HCT116 (cell line): ENCODE results near the gene RGS6. TPM values are rescaled to one million over a fixed set of nuclear protein-coding genes. Genes with fewer than 3 reads are reported as not detected.

Experiments
- ATAC-seq: fragments of 200-7000 bp; cut with Tn5 transposase; 2 replicates; pipeline ENCODE4 v1.9.1; 2020; ENCODE audit warnings: mild to moderate bottlenecking, moderate library complexity
- BruUV-seq: library from RNA; stranded (reverse); fragments of 400-500 nt; replicated peaks from 2 replicates; lab custom pipeline; 2021; lab: Mats Ljungman, UMichigan
- CTCF ChIA-PET: fragments of 300-600 bp; sonication (Branson Sonifier 250); formaldehyde crosslinking; loops from one replicate; lab custom pipeline; 2021; ENCODE audit warnings: antibody characterized with exemption; lab: Charles Lee
- POLR2A ChIA-PET: fragments of 300-600, 350-600 bp; sonication (Branson Sonifier 250); formaldehyde crosslinking; loops from one replicate; lab custom pipeline; 2021; ENCODE audit warnings: antibody characterized with exemption; lab: Charles Lee
- RAD21 ChIA-PET, 2 experiments: fragments of 300-600 bp; sonication (Branson Sonifier 250); formaldehyde crosslinking; loops; one replicate each; lab custom pipeline; 2023; ENCODE audit warnings: low total read pairs in 2 of 2; ENCODE audit not compliant: uncharacterized antibody in 2 of 2, unreplicated experiment in 2 of 2, low non-redundant PET in 1 of 2; lab: Charles Lee
- DNase-seq: peaks from one replicate; pipeline ENCODE4 v3.0.0-alpha.2; 2010; ENCODE audit warnings: low read depth, low spot score
- H2AFZ ChIP-seq: fragments of 200-600 bp; shearing (Covaris generic), sonication (generic); 2 replicates; pipeline ENCODE4 v1.6.1; 2017; ENCODE audit warnings: low read depth, mixed run types, mixed read lengths, antibody characterized with exemption, low read length; ENCODE audit not compliant: poor library complexity, severe bottlenecking
- H3K27ac ChIP-seq: 2 replicates; pipeline ENCODE4 v1.5.1; 2012; ENCODE audit warnings: low read depth, low read length
- H3K27me3 ChIP-seq: fragments of 200-600 bp; sonication (generic); 2 replicates; pipeline ENCODE4 v1.6.1; 2016; ENCODE audit warnings: mixed run types, low read length, mixed read lengths; ENCODE audit not compliant: insufficient read depth
- H3K36me3 ChIP-seq, 2 experiments: fragments of 200-500 bp in 1 of 2; fragments of 200-600 bp in 1 of 2; sonication (Bioruptor generic) in 1 of 2; sonication (generic) in 1 of 2; 2 replicates each; pipeline versions ENCODE4 v1.5.1 to v1.6.1; 2014 to 2016; ENCODE audit warnings: low read length in 2 of 2, inconsistent platforms in 1 of 2, mixed read lengths in 1 of 2, mixed run types in 1 of 2; ENCODE audit not compliant: insufficient read depth in 2 of 2, control insufficient read depth in 1 of 2
- H3K4me1 ChIP-seq, 2 experiments: fragments of 200-600 bp in 1 of 2; sonication (generic) in 1 of 2; 2 replicates each; pipeline versions ENCODE4 v1.5.1 to v1.6.1; 2012 to 2017; ENCODE audit warnings: low read length in 2 of 2, inconsistent platforms in 1 of 2, mild to moderate bottlenecking in 1 of 2, mixed read lengths in 1 of 2, mixed run types in 1 of 2, moderate library complexity in 1 of 2; ENCODE audit not compliant: insufficient read depth in 2 of 2, control insufficient read depth in 1 of 2
- H3K4me2 ChIP-seq: fragments of 200-600 bp; sonication (generic); 2 replicates; pipeline ENCODE4 v1.6.1; 2017; ENCODE audit warnings: mixed run types, low read length, mixed read lengths
- H3K4me3 ChIP-seq, 2 experiments: fragments of 200-600 bp in 1 of 2; sonication (generic) in 1 of 2; replicated peaks in 1 of 2; 2 replicates each; pipeline ENCODE4 v1.5.1; 2011 to 2016; ENCODE audit warnings: low read length in 2 of 2, control low read depth in 1 of 2, low read depth in 1 of 2, mild to moderate bottlenecking in 1 of 2, mixed read lengths in 1 of 2, mixed run types in 1 of 2
- H3K79me2 ChIP-seq: fragments of 200-600 bp; sonication (generic); 2 replicates; pipeline ENCODE4 v1.6.1; 2017; ENCODE audit warnings: mild to moderate bottlenecking, mixed run types, low read length, moderate library complexity, mixed read lengths; ENCODE audit not compliant: insufficient read depth
- H3K9ac ChIP-seq: fragments of 200-600 bp; sonication (generic); 2 replicates; pipeline ENCODE4 v1.6.1; 2016; ENCODE audit warnings: low read length, mixed read lengths
- H3K9me2 ChIP-seq: fragments of 200-600 bp; sonication (generic), shearing (Covaris generic); 2 replicates; pipeline ENCODE4 v1.6.1; 2017; ENCODE audit warnings: mixed run types, mild to moderate bottlenecking, moderate library complexity; ENCODE audit not compliant: insufficient read depth
- H3K9me3 ChIP-seq, 2 experiments: fragments of 200-500 bp in 1 of 2; fragments of 200-600 bp in 1 of 2; sonication (Bioruptor generic) in 1 of 2; sonication (generic) in 1 of 2; 2 replicates each; pipeline ENCODE4 v1.6.1; 2014 to 2017; ENCODE audit warnings: low read length in 2 of 2, mixed read lengths in 2 of 2, inconsistent platforms in 1 of 2, low read depth in 1 of 2, mild to moderate bottlenecking in 1 of 2, mixed run types in 1 of 2, moderate library complexity in 1 of 2; ENCODE audit not compliant: control insufficient read depth in 1 of 2, insufficient read depth in 1 of 2
- H4K20me1 ChIP-seq: fragments of 200-600 bp; sonication (generic), shearing (Covaris generic); 2 replicates; pipeline ENCODE4 v1.6.1; 2017; ENCODE audit warnings: mixed run types, mild to moderate bottlenecking, moderate library complexity; ENCODE audit not compliant: insufficient read depth
- CEBPB ChIP-seq: IDR thresholded peaks from 2 replicates; pipeline ENCODE4 v1.6.1; 2012; ENCODE audit warnings: low read depth
- CTCF ChIP-seq, 3 experiments: fragments of 200-600 bp in 1 of 3; sonication (generic) in 1 of 3; IDR thresholded peaks in 2 of 3; conservative IDR thresholded peaks in 1 of 3; 2 replicates each; pipeline ENCODE4 v1.5.1; 2012 to 2017; ENCODE audit warnings: low read depth in 2 of 3, low read length in 2 of 3, antibody characterized with exemption in 1 of 3, borderline replicate concordance in 1 of 3, control low read depth in 1 of 3, mild to moderate bottlenecking in 1 of 3, mixed read lengths in 1 of 3, mixed run types in 1 of 3, moderate library complexity in 1 of 3; ENCODE audit not compliant: insufficient read depth in 1 of 3
- ELF1 ChIP-seq: IDR thresholded peaks from 2 replicates; pipeline ENCODE4 v1.6.1; 2012; ENCODE audit warnings: low read depth, borderline replicate concordance
- EZH2phosphoT487 ChIP-seq: fragments of 200-600 bp; IDR thresholded peaks from 2 replicates; pipeline ENCODE4 v1.6.1; 2018; ENCODE audit warnings: antibody characterized with exemption, borderline replicate concordance
- FOSL1 ChIP-seq: IDR thresholded peaks from 2 replicates; pipeline ENCODE4 v1.6.1; 2012; ENCODE audit warnings: low read depth
- RAD21 ChIP-seq: IDR thresholded peaks from 2 replicates; pipeline ENCODE4 v1.6.1; 2012; ENCODE audit warnings: low read depth, mild to moderate bottlenecking
- SIN3A ChIP-seq: IDR thresholded peaks from 2 replicates; pipeline ENCODE4 v1.6.1; 2012; ENCODE audit warnings: low read depth
- SRF ChIP-seq: IDR thresholded peaks from 2 replicates; pipeline ENCODE4 v1.6.1; 2012; ENCODE audit warnings: low read depth
- TCF7L2 ChIP-seq: IDR thresholded peaks from 2 replicates; pipeline ENCODE4 v1.7.0; 2011; ENCODE audit warnings: borderline replicate concordance, inconsistent platforms; ENCODE audit not compliant: insufficient read depth, insufficient read length; ENCODE audit errors: extremely low read depth
- ZFX ChIP-seq: fragments of 450-650 bp; IDR thresholded peaks from 2 replicates; pipeline ENCODE4 v1.6.1; 2017
- ZNF274 ChIP-seq: fragments of 200-500 bp; sonication (Bioruptor generic); IDR thresholded peaks from 2 replicates; pipeline ENCODE4 v1.6.1; 2014; ENCODE audit warnings: mild to moderate bottlenecking, low read depth, low read length, inconsistent platforms
- intact Hi-C: fragments of 100-400 bp; cut with micrococcal nuclease; formaldehyde crosslinking; loops from 2 replicates; pipeline ENCODE4 v1.10.0; 2022
- total RNA-seq: library from RNA; stranded (reverse); gene quantifications from one replicate; pipeline ENCODE4 v1.2.1, GENCODE V29; 2021; ENCODE audit not compliant: unreplicated experiment
- TF ChIP-seq, protein P1 (sequence below): IDR thresholded peaks from 2 replicates; pipeline ENCODE4 v1.6.1; 2012; ENCODE audit warnings: low read depth
- TF ChIP-seq, protein P2 (sequence below): IDR thresholded peaks from 2 replicates; pipeline ENCODE4 v1.6.1; 2012

The RGS6 gene
- total RNA-seq, 1 experiment from 2014 or later, result 4.7 TPM

- H4K20me1 ChIP-seq, result no peaks in the 10 kb centered on the region
- no TSS peak for BruUV-seq
- no peaks in the 10 kb centered on the region for H3K79me2 ChIP-seq
- no peak for TF ChIP-seq SRF
- TF ChIP-seq, protein P1, sequence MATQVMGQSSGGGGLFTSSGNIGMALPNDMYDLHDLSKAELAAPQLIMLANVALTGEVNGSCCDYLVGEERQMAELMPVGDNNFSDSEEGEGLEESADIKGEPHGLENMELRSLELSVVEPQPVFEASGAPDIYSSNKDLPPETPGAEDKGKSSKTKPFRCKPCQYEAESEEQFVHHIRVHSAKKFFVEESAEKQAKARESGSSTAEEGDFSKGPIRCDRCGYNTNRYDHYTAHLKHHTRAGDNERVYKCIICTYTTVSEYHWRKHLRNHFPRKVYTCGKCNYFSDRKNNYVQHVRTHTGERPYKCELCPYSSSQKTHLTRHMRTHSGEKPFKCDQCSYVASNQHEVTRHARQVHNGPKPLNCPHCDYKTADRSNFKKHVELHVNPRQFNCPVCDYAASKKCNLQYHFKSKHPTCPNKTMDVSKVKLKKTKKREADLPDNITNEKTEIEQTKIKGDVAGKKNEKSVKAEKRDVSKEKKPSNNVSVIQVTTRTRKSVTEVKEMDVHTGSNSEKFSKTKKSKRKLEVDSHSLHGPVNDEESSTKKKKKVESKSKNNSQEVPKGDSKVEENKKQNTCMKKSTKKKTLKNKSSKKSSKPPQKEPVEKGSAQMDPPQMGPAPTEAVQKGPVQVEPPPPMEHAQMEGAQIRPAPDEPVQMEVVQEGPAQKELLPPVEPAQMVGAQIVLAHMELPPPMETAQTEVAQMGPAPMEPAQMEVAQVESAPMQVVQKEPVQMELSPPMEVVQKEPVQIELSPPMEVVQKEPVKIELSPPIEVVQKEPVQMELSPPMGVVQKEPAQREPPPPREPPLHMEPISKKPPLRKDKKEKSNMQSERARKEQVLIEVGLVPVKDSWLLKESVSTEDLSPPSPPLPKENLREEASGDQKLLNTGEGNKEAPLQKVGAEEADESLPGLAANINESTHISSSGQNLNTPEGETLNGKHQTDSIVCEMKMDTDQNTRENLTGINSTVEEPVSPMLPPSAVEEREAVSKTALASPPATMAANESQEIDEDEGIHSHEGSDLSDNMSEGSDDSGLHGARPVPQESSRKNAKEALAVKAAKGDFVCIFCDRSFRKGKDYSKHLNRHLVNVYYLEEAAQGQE, result no peak
- no peak for TF ChIP-seq TCF7L2
- no peak for TF ChIP-seq ZFX
- TF ChIP-seq EZH2phosphoT487, result no peak
- TF ChIP-seq RAD21, result no peak
- no peak for TF ChIP-seq ELF1
- TF ChIP-seq CEBPB, result no peak
- TF ChIP-seq SIN3A, result no peak
- no peak for TF ChIP-seq CTCF (IDR thresholded peaks at IDR 0.05 in 2 of 3, conservative IDR thresholded peaks at IDR 0.05 in 1 of 3; ENCODE audit: borderline replicate concordance in 1 of 3, insufficient read depth in 1 of 3, low read depth in 2 of 3, low read length in 2 of 3)
- TF ChIP-seq ZNF274, result no peak
- TF ChIP-seq, protein P2, sequence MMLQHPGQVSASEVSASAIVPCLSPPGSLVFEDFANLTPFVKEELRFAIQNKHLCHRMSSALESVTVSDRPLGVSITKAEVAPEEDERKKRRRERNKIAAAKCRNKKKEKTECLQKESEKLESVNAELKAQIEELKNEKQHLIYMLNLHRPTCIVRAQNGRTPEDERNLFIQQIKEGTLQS, result no peak
- TF ChIP-seq FOSL1, result no peak
- H3K4me2 ChIP-seq, result no peak overlapping the region
- no peak overlapping the region for H3K4me3 ChIP-seq
- ATAC-seq (no peak), DNase-seq (no peak)
- peaks cover 0 to 7% of the 10 kb centered on the region in 2 experiments; a peak in 2 of 4 replicates for H3K4me1 ChIP-seq
- no peak overlapping the region for H2AFZ ChIP-seq
- no peaks in the 10 kb centered on the region for H3K27me3 ChIP-seq
- no peak overlapping the region for H3K9ac ChIP-seq
- CTCF ChIA-PET, result no interaction called here
- RAD21 ChIA-PET, result no interaction called here
- intact Hi-C loops, result no loop called here
- H3K27ac ChIP-seq, result no peak overlapping the region
- H3K9me3 ChIP-seq, result no peaks in the 10 kb centered on the region
- POLR2A ChIA-PET, result no interaction called here
- H3K36me3 ChIP-seq, result no peaks in the 10 kb centered on the region
- H3K9me2 ChIP-seq, result no peaks in the 10 kb centered on the region
Observed at GRCh38 chr14:72045271-72045670, 113.0 kb downstream of the RGS6 start.
